HL-60/S4 treated with retinoic acid at 250 ng/mL for 4 days and 3 days (cell line): ENCODE measurements around the gene CD200R1L.

Source experiments
- in situ Hi-C: fragments of 300-500 bp; cut with MboI; formaldehyde crosslinking; loops from 2 replicates; pipeline ENCODE4 v1.7.0; 2022; ENCODE audit warnings: low sequenced_read_pairs

CD200R1L gene

GRCh38 chr3:112793326-112794081, 53.2 kb downstream of the CD200R1L start:
- in situ Hi-C loops, result no loop called here

GRCh38 chr3:112791736-112792135, 54.9 kb downstream of the CD200R1L start:
- in situ Hi-C loops, result no loop called here

- in situ Hi-C loops, result no loop called here
These were observed 56.9 kb downstream of the CD200R1L start for GRCh38 chr3:112789787-112790186.

- in situ Hi-C loops, result no loop called here
These were observed 59.6 kb downstream of the CD200R1L start for GRCh38 chr3:112786881-112787579.

- in situ Hi-C loops, result no loop called here
These were observed 60.6 kb downstream of the CD200R1L start for GRCh38 chr3:112786002-112786590.

- in situ Hi-C loops, result no loop called here
These were observed 61.2 kb downstream of the CD200R1L start for GRCh38 chr3:112785321-112786001.

GRCh38 chr3:112782491-112782890, 64.2 kb downstream of the CD200R1L start:
- in situ Hi-C loops, result no loop called here

GRCh38 chr3:112781599-112781998, 65.1 kb downstream of the CD200R1L start:
- in situ Hi-C loops, result no loop called here

GRCh38 chr3:112779558-112780480, 66.8 kb downstream of the CD200R1L start:
- in situ Hi-C loops, result no loop called here

- in situ Hi-C loops, result no loop called here
These were observed 67.7 kb downstream of the CD200R1L start for GRCh38 chr3:112779011-112779410.

GRCh38 chr3:112778353-112778948, 68.2 kb downstream of the CD200R1L start:
- in situ Hi-C loops, result no loop called here

GRCh38 chr3:112777811-112778210, 68.9 kb downstream of the CD200R1L start:
- in situ Hi-C loops, result no loop called here

- in situ Hi-C loops, result no loop called here
These were observed 69.8 kb downstream of the CD200R1L start for GRCh38 chr3:112776836-112777235.

- in situ Hi-C loops, result no loop called here
These were observed 70.7 kb downstream of the CD200R1L start for GRCh38 chr3:112776000-112776399.

- in situ Hi-C loops, result no loop called here
These were observed 71.5 kb downstream of the CD200R1L start for GRCh38 chr3:112775011-112775742.

- in situ Hi-C loops, result no loop called here
These were observed 72.3 kb downstream of the CD200R1L start for GRCh38 chr3:112774293-112774926.

- in situ Hi-C loops, result no loop called here
These were observed 72.8 kb downstream of the CD200R1L start for GRCh38 chr3:112773864-112774263.

- in situ Hi-C loops, result no loop called here
These were observed 75.7 kb downstream of the CD200R1L start for GRCh38 chr3:112770951-112771350.
